ENCODE results near the gene LCE2B.

GRCh38 chr1:152728986-152729385, 43.1 kb downstream of the LCE2B start:
- TF ChIP-seq, protein P1, sequence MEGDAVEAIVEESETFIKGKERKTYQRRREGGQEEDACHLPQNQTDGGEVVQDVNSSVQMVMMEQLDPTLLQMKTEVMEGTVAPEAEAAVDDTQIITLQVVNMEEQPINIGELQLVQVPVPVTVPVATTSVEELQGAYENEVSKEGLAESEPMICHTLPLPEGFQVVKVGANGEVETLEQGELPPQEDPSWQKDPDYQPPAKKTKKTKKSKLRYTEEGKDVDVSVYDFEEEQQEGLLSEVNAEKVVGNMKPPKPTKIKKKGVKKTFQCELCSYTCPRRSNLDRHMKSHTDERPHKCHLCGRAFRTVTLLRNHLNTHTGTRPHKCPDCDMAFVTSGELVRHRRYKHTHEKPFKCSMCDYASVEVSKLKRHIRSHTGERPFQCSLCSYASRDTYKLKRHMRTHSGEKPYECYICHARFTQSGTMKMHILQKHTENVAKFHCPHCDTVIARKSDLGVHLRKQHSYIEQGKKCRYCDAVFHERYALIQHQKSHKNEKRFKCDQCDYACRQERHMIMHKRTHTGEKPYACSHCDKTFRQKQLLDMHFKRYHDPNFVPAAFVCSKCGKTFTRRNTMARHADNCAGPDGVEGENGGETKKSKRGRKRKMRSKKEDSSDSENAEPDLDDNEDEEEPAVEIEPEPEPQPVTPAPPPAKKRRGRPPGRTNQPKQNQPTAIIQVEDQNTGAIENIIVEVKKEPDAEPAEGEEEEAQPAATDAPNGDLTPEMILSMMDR (conservative IDR thresholded peaks at IDR 0.05), result no peak
- TF ChIP-seq EZH2 (IDR thresholded peaks at IDR 0.05; ENCODE audit: low read depth), result no peak

All from PC-9 (cell line).